HG03095 (cell line): ENCODE data around the gene KLKB1.
"Not testable (repeated sequence)": the region's sequence is repeated elsewhere in the genome, so short reads cannot be mapped to it uniquely, and the experiment has no call there.

ENCODE experiments used
- ATAC-seq: cut with Tn5 transposase; IDR thresholded peaks from one replicate; pipeline ENCODE4 v1.9.1; 2021; ENCODE audit warnings: moderate library complexity; ENCODE audit not compliant: unreplicated experiment

KLKB1 gene

GRCh38 chr4:186226521-186227189 is 652 bp upstream of the KLKB1 start:
- no peak for ATAC-seq

DNA sequence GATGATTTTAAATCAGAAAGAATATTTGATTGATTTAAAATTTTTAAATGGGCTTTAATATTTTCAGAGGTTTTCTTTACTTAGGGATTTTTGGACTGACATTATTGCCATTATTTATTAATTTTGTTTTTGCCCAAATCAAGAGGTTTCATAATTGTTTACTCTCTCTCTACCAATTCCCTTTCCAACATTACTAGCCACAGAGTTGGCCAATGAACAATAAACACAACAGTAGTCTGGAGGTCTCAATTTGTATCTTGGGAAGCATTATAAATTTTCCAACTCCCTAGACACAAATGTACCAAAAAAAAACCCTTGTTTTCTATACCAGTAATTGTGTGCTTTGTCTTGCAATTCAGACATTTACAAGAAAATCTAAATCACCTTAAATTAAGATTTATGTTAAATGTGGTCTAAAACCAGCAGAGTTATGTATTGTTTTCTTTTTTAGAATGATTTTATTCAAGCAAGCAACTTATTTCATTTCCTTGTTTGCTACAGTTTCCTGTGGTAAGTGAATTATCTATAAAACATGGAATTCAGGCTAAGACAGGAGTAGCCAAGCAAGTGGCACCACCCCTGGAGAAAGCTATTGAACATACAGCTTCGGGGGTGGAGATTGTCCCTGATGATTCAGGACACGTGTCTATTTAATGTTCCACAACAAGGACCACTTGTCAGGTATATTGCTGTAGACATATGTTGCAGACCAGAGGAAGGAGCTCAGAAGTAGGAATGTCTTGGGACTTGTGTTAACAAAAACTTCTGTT is 622 bp downstream of the KLKB1 start:
- no peak for ATAC-seq

DNA sequence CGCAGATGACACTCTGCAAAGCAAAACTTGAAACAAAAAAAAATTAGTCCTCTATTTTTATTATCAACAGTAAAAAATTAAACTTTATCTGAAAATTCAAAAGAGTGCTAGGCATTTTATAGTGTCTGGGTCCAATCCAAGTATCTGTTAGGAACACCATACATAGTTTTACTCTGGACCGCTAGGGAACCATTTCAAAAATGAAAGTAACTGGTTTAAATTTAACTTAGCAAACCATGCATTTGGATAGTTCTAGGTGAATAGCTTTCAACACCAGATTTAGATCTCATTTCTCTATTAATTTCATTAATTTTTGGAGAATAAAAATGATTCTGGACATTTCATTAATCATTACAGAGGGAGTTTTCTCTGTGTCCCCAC is 1.2 kb downstream of the KLKB1 start:
- no peak for ATAC-seq

DNA sequence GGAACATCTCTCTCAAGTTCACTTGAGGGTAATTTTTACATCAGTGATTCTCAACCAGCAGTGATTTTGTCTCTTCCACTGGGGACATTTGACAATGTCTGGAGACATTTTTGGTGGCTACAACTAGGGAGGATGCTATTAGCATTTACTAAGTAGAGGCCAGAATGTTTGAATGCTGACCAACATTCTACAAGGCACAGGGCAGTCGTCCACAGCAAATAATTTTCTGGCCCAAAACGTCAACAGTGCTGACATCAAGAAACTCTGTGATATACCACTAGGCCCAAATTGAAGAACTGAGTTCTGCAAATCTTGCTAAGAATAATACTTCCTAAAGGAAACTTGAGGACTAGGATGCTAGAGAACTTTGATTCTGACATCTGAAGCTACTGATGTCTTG is 7.1 kb downstream of the KLKB1 start:
- no peak for ATAC-seq

DNA sequence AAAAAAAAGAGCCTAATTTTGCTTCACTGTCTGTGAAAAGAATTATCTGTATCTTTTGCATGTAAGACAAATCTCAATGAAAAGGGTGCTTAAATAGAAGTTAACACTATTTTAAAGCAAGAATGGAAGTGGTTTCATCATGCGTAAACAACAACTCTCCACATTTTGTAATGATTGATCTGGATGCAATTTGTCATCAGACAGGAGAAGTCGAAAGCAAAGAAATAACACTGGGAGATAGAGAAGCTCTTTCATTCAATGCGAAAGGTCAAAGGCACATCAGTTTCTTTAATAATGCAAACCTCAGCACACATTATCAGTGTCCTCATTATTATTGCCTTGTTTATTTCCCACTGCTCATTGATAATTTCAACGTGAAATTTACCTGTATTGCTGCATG is 8.8 kb downstream of the KLKB1 start:
- ATAC-seq = no peak

- ATAC-seq = no peak
Measured at GRCh38 chr4:186240452-186240847, 13.1 kb downstream of the KLKB1 start.

DNA sequence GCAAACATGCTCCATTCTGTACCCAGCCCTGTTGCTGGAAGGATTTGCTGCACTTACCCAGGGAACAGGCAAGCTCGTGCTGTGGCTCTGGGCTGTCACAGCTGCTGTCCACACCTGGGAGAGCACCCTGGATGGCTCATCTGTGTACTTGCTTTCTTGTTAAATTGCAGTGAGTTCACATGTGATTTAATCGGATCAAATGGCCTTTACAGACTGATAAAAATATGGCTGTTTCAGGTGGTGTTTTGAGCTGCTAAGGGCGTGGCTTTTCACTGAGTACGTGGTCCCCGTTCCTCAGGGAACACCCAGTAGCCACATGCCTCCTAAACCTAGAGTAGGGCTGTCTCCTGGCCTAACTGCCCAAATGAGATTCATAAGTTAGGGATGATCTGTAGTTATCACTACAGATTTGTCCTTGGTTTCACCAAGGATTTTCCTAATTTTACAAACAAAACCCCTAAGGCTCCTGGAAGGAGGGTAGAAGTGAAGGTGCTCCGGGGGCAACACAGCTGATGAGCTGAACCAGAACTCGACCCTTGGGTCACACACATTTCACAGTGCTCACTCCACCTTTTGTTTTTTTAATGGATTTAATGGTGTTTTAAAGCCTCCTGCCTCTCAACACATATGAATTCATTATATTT is 13.7 kb downstream of the KLKB1 start:
- no peak for ATAC-seq

- ATAC-seq = no peak
Measured at GRCh38 chr4:186241616-186242015, 14.3 kb downstream of the KLKB1 start.

DNA sequence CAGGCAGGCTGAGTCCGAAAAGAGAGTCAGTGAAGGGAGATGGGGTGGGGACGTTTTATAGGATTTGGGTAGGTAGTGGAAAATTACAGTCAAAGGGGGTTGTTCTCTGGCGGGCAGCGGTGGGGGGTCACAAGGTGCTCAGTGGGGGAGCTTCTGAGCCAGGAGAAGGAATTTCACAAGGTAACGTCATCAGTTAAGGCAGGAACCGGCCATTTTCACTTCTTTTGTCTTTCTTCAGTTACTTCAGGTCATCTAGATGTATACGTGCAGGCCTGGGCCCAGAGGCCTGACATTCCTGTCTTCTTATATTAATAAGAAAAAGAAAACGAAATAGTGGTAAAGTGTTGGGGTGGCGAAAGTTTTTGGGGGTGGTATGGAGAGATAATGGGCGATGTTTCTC is 14.7 kb downstream of the KLKB1 start:
- ATAC-seq = not testable (repeated sequence)

GRCh38 chr4:186243331-186243730 is 16.0 kb downstream of the KLKB1 start:
- ATAC-seq = no peak

DNA sequence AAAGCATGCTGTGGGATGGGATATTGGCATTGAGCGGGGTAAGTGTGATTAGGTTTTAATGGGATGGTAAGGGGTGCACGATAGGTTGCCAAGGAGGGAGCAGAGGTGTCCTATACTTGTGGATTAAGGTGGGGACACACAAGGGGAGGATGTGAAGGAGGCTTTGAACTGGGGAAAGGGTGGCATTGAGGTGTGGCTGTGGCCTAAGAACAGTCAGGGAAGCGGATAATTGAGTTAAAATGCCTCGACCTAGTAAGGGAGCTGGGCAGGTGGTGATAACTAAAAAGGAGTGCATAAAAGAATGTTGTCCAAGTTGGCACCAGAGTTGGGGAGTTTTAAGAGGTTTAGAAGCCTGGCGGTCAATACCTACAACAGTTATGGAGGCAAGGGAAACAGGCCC is 17.5 kb downstream of the KLKB1 start:
- ATAC-seq = no peak

- not testable (repeated sequence) for ATAC-seq
Measured at GRCh38 chr4:186247062-186247752, 19.9 kb downstream of the KLKB1 start.

- ATAC-seq = no peak
Measured at GRCh38 chr4:186248643-186249042, 21.3 kb downstream of the KLKB1 start.

- ATAC-seq = no peak
Measured at GRCh38 chr4:186249785-186250754, 22.8 kb downstream of the KLKB1 start.

- ATAC-seq = no peak
Measured at GRCh38 chr4:186250760-186251159, 23.5 kb downstream of the KLKB1 start.

DNA sequence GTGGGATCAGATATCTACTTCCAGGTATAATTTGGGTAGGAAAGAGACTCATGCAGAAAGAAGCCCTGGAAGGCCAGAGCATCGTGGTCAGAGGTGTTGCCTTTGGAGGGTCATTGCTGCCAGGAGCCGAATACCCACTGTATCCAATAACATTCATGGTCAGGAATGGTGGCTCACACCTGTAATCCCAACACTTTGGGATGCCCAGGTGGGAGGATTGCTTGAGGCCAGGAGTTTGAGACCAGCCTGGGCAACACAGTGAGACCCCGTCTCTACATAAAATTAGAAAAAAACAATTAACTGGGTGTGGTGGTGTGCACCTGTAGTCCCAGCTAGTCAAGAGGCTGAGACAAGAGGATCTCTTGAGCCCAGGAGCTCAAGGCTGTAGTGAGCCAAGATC is 27.8 kb downstream of the KLKB1 start:
- no peak for ATAC-seq

- ATAC-seq = no peak
Measured at GRCh38 chr4:186258216-186258811, 31.0 kb downstream of the KLKB1 start.

- ATAC-seq = no peak
Measured at GRCh38 chr4:186260117-186260503, 32.8 kb downstream of the KLKB1 start.

DNA sequence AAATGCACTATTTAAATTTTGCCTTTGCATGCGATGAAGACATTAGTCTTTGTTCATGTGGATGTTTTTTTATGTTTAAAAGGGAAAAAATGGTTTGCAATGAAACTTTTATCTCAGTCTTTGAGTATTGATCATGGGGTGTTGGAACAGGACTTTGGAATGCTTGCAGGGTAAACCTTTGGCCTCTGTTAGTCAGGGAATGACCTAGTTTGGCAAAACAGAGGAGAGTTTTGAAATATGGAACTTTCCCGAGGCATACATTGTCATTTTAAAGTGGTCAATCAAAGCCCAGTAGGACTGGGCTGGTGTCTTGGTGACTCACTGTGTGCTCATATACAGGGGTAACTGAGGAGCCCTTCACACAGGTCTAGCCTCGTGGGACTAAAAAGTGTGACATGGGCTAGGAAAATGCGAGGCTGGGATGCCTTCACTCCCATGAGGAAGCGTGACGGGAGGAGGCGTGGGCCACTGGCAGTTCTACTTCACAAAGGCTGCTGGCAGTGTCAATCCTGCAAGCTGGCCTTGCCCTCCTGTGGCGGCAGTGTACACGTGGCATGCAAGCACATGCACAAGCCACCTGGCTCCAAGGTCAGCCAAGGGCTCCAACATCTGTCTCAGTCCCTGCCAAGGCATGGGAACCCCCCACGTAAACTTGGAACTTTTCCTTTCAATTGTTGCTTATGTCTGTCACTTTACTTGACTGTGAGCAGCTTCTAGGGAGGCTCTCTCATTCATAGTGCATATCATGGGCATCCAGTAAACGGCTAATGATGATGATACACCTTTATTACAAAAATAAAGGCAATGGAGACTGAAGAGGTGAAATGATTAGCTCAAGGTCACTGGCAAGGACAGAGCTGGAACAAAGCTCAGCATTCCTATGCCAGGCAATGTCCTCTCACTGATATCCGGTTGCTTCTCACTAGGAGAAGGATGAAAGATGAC is 33.5 kb downstream of the KLKB1 start:
- ATAC-seq = no peak
